Lung (tissue), 12 donors: Measurements from ENCODE around the gene BBS5. TPM values are rescaled to one million over a fixed set of nuclear protein-coding genes. Genes with fewer than 3 reads are reported as not detected.

ENCODE experiments used
- ATAC-seq: fragments of 200-7000 bp; cut with Tn5 transposase; one replicate; pipeline ENCODE4 v1.9.1; 2020; ENCODE audit warnings: moderate number of reproducible peaks; ENCODE audit not compliant: insufficient read depth, low FRiP score
- DNase-seq, 3 donors: peaks; one replicate each; pipeline ENCODE4 v3.0.0-alpha.2; 2013 to 2017
- H3K27ac ChIP-seq, 2 donors: one replicate each; pipeline ENCODE4 v1.5.1; 2013; ENCODE audit warnings: mild to moderate bottlenecking in 2 of 2, moderate library complexity in 2 of 2, control low read depth in 1 of 2, inconsistent platforms in 1 of 2, low read depth in 1 of 2, low read length in 1 of 2
- H3K27me3 ChIP-seq, 3 donors: one replicate each; pipeline ENCODE4 v1.5.1; 2013; ENCODE audit warnings: low read length in 2 of 3; ENCODE audit not compliant: control insufficient read depth in 3 of 3, insufficient read depth in 3 of 3
- H3K36me3 ChIP-seq, 4 donors: one replicate each; pipeline ENCODE4 v1.5.1; 2013; ENCODE audit warnings: low read length in 4 of 4, mild to moderate bottlenecking in 1 of 4, moderate library complexity in 1 of 4; ENCODE audit not compliant: control insufficient read depth in 4 of 4, insufficient read depth in 4 of 4
- H3K4me1 ChIP-seq, 5 donors: one replicate each; pipeline ENCODE4 v1.5.1; 2013; ENCODE audit warnings: low read length in 5 of 5, mild to moderate bottlenecking in 2 of 5, moderate library complexity in 1 of 5; ENCODE audit not compliant: control insufficient read depth in 5 of 5, insufficient read depth in 5 of 5
- H3K4me3 ChIP-seq: one replicate; pipeline ENCODE4 v1.5.1; 2013; ENCODE audit warnings: mild to moderate bottlenecking, control low read depth, moderate library complexity
- H3K9ac ChIP-seq, 2 donors: one replicate each; pipeline ENCODE4 v1.5.1; 2013; ENCODE audit warnings: low read length in 2 of 2, control low read depth in 1 of 2; ENCODE audit not compliant: insufficient read depth in 1 of 2
- H3K9me3 ChIP-seq, 4 donors: one replicate each; pipeline ENCODE4 v1.5.1; 2013; ENCODE audit warnings: low read length in 3 of 4, mild to moderate bottlenecking in 1 of 4, moderate library complexity in 1 of 4; ENCODE audit not compliant: control insufficient read depth in 4 of 4, insufficient read depth in 3 of 4
- WGBS, 2 donors: extraction: QIAGEN DNeasy Blood & Tissue Kit; methylation state at CpG; one replicate each; pipeline ENCODE4 v1.1.7; 2013; 5-methylcytosine and 5-hydroxymethylcytosine counted together
- polyA plus RNA-seq, 2 donors: library from polyadenylated mRNA; stranded (reverse); fragments of 200-250 nt; gene quantifications; one replicate each; pipeline ENCODE4 v1.2.1, GENCODE V29; 2013
- total RNA-seq, 2 donors: library from RNA; depleted of rRNA in 1 of 2; stranded (reverse); fragments of >200 nt in 1 of 2; gene quantifications; one replicate each; pipeline ENCODE4 v1.2.1, GENCODE V29; 2014 to 2021
- TF ChIP-seq, protein P1 (sequence below): IDR thresholded peaks from 2 replicates; pipeline ENCODE4 v1.5.1; 2012; ENCODE audit warnings: mild to moderate bottlenecking; ENCODE audit errors: control extremely low read depth, extremely low read depth
- donor health status: control.
- donor health status: control.
- donor health status: Bipolar disorder and iron deficiency.
- donor health status: healthy.
- donor health status: DM: yes; HTN: yes; CAD: no.

Gene BBS5
- total and polyA plus RNA-seq, 4 donors = 5.1 to 22.5 (median 9.0) TPM

DNA sequence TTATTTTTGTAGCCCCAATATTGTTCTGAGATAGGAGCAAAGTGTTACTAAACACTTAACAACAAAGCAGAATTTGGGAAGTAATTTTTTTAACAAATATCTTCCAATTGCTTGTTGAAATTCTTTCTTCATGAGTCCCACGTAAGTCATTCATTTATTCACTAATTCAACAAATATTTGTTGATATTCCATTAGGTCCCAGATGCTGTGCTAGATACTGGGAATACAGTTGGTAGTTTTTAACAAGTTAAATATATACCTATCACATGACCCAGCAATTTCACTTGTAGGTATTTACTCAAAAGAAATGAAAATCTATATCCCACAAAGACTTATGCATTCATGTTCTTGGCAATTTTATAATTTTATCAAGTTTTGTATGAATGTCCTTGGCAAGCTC is 7.0 kb upstream of the BBS5 start:
- TF ChIP-seq, protein P1, sequence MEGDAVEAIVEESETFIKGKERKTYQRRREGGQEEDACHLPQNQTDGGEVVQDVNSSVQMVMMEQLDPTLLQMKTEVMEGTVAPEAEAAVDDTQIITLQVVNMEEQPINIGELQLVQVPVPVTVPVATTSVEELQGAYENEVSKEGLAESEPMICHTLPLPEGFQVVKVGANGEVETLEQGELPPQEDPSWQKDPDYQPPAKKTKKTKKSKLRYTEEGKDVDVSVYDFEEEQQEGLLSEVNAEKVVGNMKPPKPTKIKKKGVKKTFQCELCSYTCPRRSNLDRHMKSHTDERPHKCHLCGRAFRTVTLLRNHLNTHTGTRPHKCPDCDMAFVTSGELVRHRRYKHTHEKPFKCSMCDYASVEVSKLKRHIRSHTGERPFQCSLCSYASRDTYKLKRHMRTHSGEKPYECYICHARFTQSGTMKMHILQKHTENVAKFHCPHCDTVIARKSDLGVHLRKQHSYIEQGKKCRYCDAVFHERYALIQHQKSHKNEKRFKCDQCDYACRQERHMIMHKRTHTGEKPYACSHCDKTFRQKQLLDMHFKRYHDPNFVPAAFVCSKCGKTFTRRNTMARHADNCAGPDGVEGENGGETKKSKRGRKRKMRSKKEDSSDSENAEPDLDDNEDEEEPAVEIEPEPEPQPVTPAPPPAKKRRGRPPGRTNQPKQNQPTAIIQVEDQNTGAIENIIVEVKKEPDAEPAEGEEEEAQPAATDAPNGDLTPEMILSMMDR = no peak
- H3K36me3 ChIP-seq = no peaks in the 10 kb centered on the region
- H3K4me1 ChIP-seq = no peaks in the 10 kb centered on the region
- ATAC-seq = no peak
- 76 to 92% methylated on average over 1 of the region's 1 CpG for WGBS, 2 donors
- H3K9ac ChIP-seq = no peak overlapping the region
- no peak overlapping the region for H3K27ac ChIP-seq
- no peak for DNase-seq
- H3K4me3 ChIP-seq = no peak overlapping the region
- no peaks in the 10 kb centered on the region for H3K9me3 ChIP-seq
- H3K27me3 ChIP-seq = no peaks in the 10 kb centered on the region

DNA sequence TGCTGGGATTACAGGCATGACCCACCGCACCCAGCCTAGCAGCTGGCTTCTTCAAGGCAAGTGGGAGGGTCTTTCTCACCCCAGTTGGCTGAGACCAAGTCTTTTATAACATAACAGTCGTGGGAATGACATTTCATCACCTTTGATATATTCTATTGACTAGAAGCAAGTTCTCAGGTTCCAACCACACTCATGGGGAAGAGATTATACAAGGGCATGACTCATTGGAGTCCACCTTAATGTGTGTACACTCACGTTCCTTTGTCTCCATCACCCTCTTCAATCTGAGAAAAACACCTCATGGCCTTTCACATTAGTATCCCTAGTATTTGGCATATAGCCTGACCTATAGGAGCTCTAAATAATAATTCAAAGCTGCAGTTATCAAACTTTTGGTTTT is 2.8 kb upstream of the BBS5 start:
- DNase-seq = no peak
- 75 to 89% methylated on average over 3 of the region's 3 CpGs for WGBS, 2 donors
- H3K4me3 ChIP-seq = no peak overlapping the region
- H3K9ac ChIP-seq = no peak overlapping the region
- no peaks in the 10 kb centered on the region for H3K27me3 ChIP-seq
- peaks cover 0 to 9% (median 0%) of the 10 kb centered on the region in 5 donors for H3K4me1 ChIP-seq
- H3K9me3 ChIP-seq = no peaks in the 10 kb centered on the region
- TF ChIP-seq, protein P1 = no peak
- no peak for ATAC-seq
- no peaks in the 10 kb centered on the region for H3K36me3 ChIP-seq
- H3K27ac ChIP-seq = no peak overlapping the region

DNA sequence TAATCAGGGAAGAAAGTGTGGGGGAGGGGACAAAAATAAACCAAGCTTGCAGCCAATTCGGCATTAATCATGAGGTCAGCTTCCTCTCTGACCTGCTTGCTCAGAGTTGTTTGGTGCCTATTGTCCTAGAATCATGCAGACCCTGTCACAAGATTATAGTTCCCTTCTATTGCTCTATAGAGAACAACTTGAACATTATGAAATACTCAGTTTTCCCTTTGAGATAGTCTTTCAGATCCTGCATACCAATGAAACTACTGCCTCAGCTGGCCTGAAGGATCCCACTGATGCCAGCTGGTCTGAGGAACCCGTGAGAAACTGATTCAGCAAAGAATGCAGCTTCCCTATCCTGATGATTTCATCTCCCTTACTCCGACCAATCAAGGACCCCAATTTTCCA is 955 bp upstream of the BBS5 start:
- Histone ChIP-seq H3K9ac (no peak overlapping the region), H3K9me3 (no peaks in the 10 kb centered on the region), H3K27ac (no peak overlapping the region), H3K4me1 (peaks cover 0 to 9% (median 0%) of the 10 kb centered on the region in 5 donors), H3K4me3 (no peak overlapping the region), H3K27me3 (no peaks in the 10 kb centered on the region), H3K36me3 (peaks cover 5 to 6% (median 5%) of the 10 kb centered on the region in 4 donors)
- peak; percentile 33 for ATAC-seq
- 52 to 53% methylated on average over 3 of the region's 3 CpGs for WGBS, 2 donors
- TF ChIP-seq, protein P1 = no peak
- DNase-seq = peak in 1 of 3 donors; percentile 3

DNA sequence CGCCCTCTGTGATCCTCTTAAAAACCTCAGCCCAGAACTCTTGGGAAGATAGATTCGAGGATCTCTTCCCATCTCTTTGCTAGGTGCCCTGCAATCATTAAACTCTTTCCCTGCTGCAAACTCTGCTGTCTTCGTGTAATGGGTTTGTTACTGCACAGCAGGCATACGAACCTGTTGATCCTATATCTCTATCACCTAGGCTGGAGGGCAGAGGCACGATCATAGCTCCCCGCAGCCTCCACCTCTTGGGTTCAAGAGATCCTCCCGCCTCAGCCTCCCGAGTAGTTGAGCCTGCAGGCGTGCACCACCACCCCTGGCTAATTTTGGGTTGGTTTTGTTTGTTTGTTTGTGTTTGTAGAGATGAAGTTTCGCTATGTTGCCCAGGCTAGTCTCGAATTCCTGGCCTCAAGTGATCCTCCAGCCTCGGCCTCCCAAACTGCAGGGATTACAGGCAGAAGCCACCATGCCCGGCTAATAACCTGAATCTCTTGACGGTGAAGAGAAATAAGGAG is 493 bp upstream of the BBS5 start:
- ATAC-seq (no peak), DNase-seq (no peak)
- Histone ChIP-seq H3K4me3 (peak overlapping the region; percentile 77), H3K36me3 (peaks cover 5 to 8% (median 7%) of the 10 kb centered on the region in 4 donors), H3K9ac (peak overlapping the region in 1 of 2 donors; percentile 63), H3K4me1 (peaks cover 0 to 9% (median 0%) of the 10 kb centered on the region in 5 donors), H3K9me3 (no peaks in the 10 kb centered on the region), H3K27me3 (no peaks in the 10 kb centered on the region), H3K27ac (peak overlapping the region; percentile 38 to 49)
- TF ChIP-seq, protein P1 = no peak
- WGBS, 2 donors = 78 to 84% methylated on average over 14 of the region's 14 CpGs
